ENCODE results near the gene GC. TPM values are rescaled to one million over a fixed set of nuclear protein-coding genes. Genes with fewer than 3 reads are reported as not detected.

GC gene
- total RNA-seq, 1 donor from 2014 or later, result not detected

DNA sequence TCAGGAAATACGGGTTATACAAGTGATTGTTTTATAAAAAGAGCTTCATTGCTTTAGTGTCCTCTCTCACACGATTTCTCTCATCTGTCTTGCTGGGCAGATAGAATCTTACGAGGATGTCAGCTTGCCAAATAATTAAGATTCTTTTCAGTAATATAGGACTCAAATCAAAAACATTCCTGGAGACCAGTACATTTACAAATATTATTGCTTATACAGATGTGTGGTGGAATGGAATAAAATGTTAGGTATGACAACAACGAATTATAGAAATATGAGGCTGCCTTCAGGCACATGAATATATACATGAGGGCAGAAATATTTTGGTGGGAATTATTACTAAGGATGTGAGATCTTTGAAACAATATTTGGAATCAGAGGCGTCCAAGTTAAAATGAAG lies 88.9 kb downstream of the GC start:
- peaks cover 3% of the 10 kb centered on the region for H3K4me1 Mint-ChIP-seq (ENCODE audit: low read depth, unreplicated experiment)
- no peak overlapping the region for H3K4me3 Mint-ChIP-seq (ENCODE audit: unreplicated experiment)

DNA sequence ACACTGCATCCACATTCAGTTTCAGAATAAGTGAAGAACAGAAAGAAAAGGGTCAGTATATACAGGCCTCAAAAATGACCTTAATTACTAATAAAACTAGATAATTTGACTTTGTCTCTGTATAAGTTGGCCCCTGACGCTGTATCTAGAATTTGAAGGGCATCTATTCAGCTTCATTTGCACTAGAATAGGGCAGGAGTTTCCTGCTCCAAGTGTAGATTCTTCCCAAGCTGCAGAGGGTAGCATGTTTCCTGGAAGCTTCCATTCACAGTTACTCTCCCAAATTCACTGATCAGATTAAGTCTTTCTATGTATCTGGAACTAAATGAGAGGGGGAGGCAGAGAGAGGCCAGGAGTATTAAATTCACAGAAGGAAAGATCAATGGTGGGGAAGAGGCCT lies 90.9 kb downstream of the GC start:
- no peaks in the 10 kb centered on the region for H3K36me3 Mint-ChIP-seq (ENCODE audit: low read depth, unreplicated experiment)
- no peaks in the 10 kb centered on the region for H3K27me3 Mint-ChIP-seq (ENCODE audit: low read depth, unreplicated experiment)
- no peak overlapping the region for H2AFZ ChIP-seq (ENCODE audit: low read depth, low read length)
- H3K9me3 ChIP-seq (ENCODE audit: insufficient read depth, low read depth, low read length), result no peaks in the 10 kb centered on the region
- no peaks in the 10 kb centered on the region for H3K4me1 ChIP-seq (ENCODE audit: insufficient read depth, low read length)
- no peak overlapping the region for H3K9ac ChIP-seq (ENCODE audit: low read length)
- no peak for FAIRE-seq
- no peak overlapping the region for H3K27ac Mint-ChIP-seq (ENCODE audit: unreplicated experiment)
- no peaks in the 10 kb centered on the region for H3K36me3 ChIP-seq (ENCODE audit: insufficient read depth, low read length)
- no peaks in the 10 kb centered on the region for H3K27me3 ChIP-seq (ENCODE audit: insufficient read depth, low read length)
- no peak overlapping the region for H3K4me3 ChIP-seq (ENCODE audit: insufficient read depth, low read depth, low read length)
- H3K4me2 ChIP-seq (ENCODE audit: low read length), result no peak overlapping the region
- H3K4me1 Mint-ChIP-seq (ENCODE audit: low read depth, unreplicated experiment), result peaks cover 5% of the 10 kb centered on the region
- no peak for DNase-seq (ENCODE audit: low read depth)
- TF ChIP-seq EZH2 (IDR thresholded peaks at IDR 0.05; ENCODE audit: insufficient read depth, low read length), result no peak
- TF ChIP-seq, protein P1, sequence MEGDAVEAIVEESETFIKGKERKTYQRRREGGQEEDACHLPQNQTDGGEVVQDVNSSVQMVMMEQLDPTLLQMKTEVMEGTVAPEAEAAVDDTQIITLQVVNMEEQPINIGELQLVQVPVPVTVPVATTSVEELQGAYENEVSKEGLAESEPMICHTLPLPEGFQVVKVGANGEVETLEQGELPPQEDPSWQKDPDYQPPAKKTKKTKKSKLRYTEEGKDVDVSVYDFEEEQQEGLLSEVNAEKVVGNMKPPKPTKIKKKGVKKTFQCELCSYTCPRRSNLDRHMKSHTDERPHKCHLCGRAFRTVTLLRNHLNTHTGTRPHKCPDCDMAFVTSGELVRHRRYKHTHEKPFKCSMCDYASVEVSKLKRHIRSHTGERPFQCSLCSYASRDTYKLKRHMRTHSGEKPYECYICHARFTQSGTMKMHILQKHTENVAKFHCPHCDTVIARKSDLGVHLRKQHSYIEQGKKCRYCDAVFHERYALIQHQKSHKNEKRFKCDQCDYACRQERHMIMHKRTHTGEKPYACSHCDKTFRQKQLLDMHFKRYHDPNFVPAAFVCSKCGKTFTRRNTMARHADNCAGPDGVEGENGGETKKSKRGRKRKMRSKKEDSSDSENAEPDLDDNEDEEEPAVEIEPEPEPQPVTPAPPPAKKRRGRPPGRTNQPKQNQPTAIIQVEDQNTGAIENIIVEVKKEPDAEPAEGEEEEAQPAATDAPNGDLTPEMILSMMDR (IDR thresholded peaks at IDR 0.05; ENCODE audit: insufficient read depth, low read depth, low read length), result no peak
- H3K9me3 Mint-ChIP-seq (ENCODE audit: unreplicated experiment), result no peaks in the 10 kb centered on the region
- H3K27ac ChIP-seq (ENCODE audit: low read depth, low read length), result no peak overlapping the region
- H3K79me2 ChIP-seq (ENCODE audit: insufficient read depth, low read length), result no peaks in the 10 kb centered on the region
- H3K4me3 Mint-ChIP-seq (ENCODE audit: unreplicated experiment), result no peak overlapping the region
- no peaks in the 10 kb centered on the region for H4K20me1 ChIP-seq (ENCODE audit: insufficient read depth, low read length)

More for the DNA sequence above, 88.9 kb downstream of the GC start:
- Histone ChIP-seq H3K4me2 (ENCODE audit: low read length) (no peak overlapping the region), H3K4me3 (ENCODE audit: insufficient read depth, low read depth, low read length) (no peak overlapping the region), H3K36me3 (ENCODE audit: insufficient read depth, low read length) (no peaks in the 10 kb centered on the region), H3K27me3 (ENCODE audit: insufficient read depth, low read length) (no peaks in the 10 kb centered on the region), H3K9ac (ENCODE audit: low read length) (no peak overlapping the region), H4K20me1 (ENCODE audit: insufficient read depth, low read length) (no peaks in the 10 kb centered on the region), H3K79me2 (ENCODE audit: insufficient read depth, low read length) (no peaks in the 10 kb centered on the region), H2AFZ (ENCODE audit: low read depth, low read length) (no peak overlapping the region), H3K9me3 (ENCODE audit: insufficient read depth, low read depth, low read length) (no peaks in the 10 kb centered on the region), H3K4me1 (ENCODE audit: insufficient read depth, low read length) (no peaks in the 10 kb centered on the region), H3K27ac (ENCODE audit: low read depth, low read length) (no peak overlapping the region)
- Mint-ChIP-seq H3K27me3 (ENCODE audit: low read depth, unreplicated experiment) (no peaks in the 10 kb centered on the region), H3K27ac (ENCODE audit: unreplicated experiment) (no peak overlapping the region), H3K36me3 (ENCODE audit: low read depth, unreplicated experiment) (no peaks in the 10 kb centered on the region), H3K9me3 (ENCODE audit: unreplicated experiment) (no peaks in the 10 kb centered on the region)
- no peak for DNase-seq (ENCODE audit: low read depth)
- TF ChIP-seq EZH2 (IDR thresholded peaks at IDR 0.05; ENCODE audit: insufficient read depth, low read length), result no peak
- TF ChIP-seq, protein P1 (IDR thresholded peaks at IDR 0.05; ENCODE audit: insufficient read depth, low read depth, low read length), result no peak
- no peak for FAIRE-seq

DNA sequence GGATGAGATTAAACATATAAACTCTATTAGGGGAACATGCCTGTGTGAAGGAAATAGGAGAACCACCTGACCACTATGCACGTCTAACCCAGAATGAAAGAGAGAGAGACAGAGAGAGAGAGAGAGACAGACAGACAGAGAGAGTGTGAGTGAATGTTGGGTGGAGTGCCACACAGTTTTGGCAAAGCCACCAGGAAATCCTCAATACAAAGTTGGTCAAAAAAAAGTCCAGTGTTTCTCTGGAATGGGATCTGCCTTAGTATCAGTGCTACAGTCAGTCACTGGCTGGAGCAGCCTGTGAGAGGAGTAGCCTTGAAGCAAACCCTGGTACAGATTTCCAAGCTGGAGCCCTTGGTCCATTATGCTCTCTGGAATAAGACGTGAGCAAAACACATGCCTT lies 91.7 kb downstream of the GC start:
- Histone ChIP-seq H3K9ac (ENCODE audit: low read length) (no peak overlapping the region), H3K36me3 (ENCODE audit: insufficient read depth, low read length) (no peaks in the 10 kb centered on the region), H2AFZ (ENCODE audit: low read depth, low read length) (no peak overlapping the region), H3K27ac (ENCODE audit: low read depth, low read length) (no peak overlapping the region), H3K4me3 (ENCODE audit: insufficient read depth, low read depth, low read length) (no peak overlapping the region), H3K79me2 (ENCODE audit: insufficient read depth, low read length) (no peaks in the 10 kb centered on the region), H3K27me3 (ENCODE audit: insufficient read depth, low read length) (no peaks in the 10 kb centered on the region), H4K20me1 (ENCODE audit: insufficient read depth, low read length) (no peaks in the 10 kb centered on the region), H3K4me2 (ENCODE audit: low read length) (no peak overlapping the region), H3K4me1 (ENCODE audit: insufficient read depth, low read length) (no peaks in the 10 kb centered on the region), H3K9me3 (ENCODE audit: insufficient read depth, low read depth, low read length) (no peaks in the 10 kb centered on the region)
- no peaks in the 10 kb centered on the region for H3K9me3 Mint-ChIP-seq (ENCODE audit: unreplicated experiment)
- FAIRE-seq, result no peak
- H3K4me1 Mint-ChIP-seq (ENCODE audit: low read depth, unreplicated experiment), result peaks cover 5% of the 10 kb centered on the region
- DNase-seq (ENCODE audit: low read depth), result no peak
- H3K27ac Mint-ChIP-seq (ENCODE audit: unreplicated experiment), result no peak overlapping the region
- no peaks in the 10 kb centered on the region for H3K27me3 Mint-ChIP-seq (ENCODE audit: low read depth, unreplicated experiment)
- H3K4me3 Mint-ChIP-seq (ENCODE audit: unreplicated experiment), result no peak overlapping the region
- H3K36me3 Mint-ChIP-seq (ENCODE audit: low read depth, unreplicated experiment), result no peaks in the 10 kb centered on the region
- TF ChIP-seq, protein P1 (IDR thresholded peaks at IDR 0.05; ENCODE audit: insufficient read depth, low read depth, low read length), result no peak
- TF ChIP-seq EZH2 (IDR thresholded peaks at IDR 0.05; ENCODE audit: insufficient read depth, low read length), result no peak

Other genes with a start within 250 kb of the GC start
- 0.64 and 0.70 TPM in 2 replicates for gene NPFFR2, start 247.9 kb upstream of the GC start, total RNA-seq